ENCODE results near the gene TRPV4. TPM values are rescaled to one million over a fixed set of nuclear protein-coding genes. Genes with fewer than 3 reads are reported as not detected.

Gene TRPV4
- total RNA-seq, 2 experiments from 2014 or later, result not detected

DNA sequence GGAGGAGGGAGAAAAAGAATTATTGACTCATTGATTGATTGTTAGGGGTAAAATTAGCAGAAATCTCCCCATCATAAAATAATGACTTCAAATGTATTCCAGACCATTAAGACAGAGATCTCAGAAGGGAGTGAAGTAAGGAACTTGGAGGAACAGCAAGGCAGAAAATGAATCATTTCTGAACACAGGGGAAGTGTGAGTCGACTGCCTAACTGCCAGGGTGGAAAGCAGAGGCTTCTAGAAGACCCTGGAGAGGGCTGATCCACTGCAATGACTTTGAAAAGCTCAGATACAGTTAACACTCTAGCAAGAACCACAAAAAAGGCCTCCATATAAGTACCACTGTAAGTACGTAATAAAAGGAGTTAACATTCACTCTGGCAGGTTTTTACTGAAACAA, 37.5 kb upstream of the TRPV4 start:
- H3K4me3 Mint-ChIP-seq, result no peak overlapping the region
- H3K27ac Mint-ChIP-seq, result no peak overlapping the region
- ChIA-PET CTCF (no interaction called here), POLR2A (no interaction called here)
- peaks cover 33% of the 10 kb centered on the region for H3K4me1 Mint-ChIP-seq (ENCODE audit: low read depth)
- intact Hi-C loops (cut with DNase I, micrococcal nuclease), result no loop called here
- no peak for DNase-seq
- no peaks in the 10 kb centered on the region for H3K9me3 ChIP-seq (ENCODE audit: control insufficient read depth in 1 of 2, insufficient read depth in 1 of 2, low read length in 2 of 2)
- H3K9me3 Mint-ChIP-seq, result no peaks in the 10 kb centered on the region
- no peaks in the 10 kb centered on the region for H3K4me1 ChIP-seq (ENCODE audit: insufficient read depth, low read length)
- H3K27me3 ChIP-seq (ENCODE audit: control insufficient read depth in 1 of 2, insufficient read depth in 2 of 2, low read length in 2 of 2), result no peaks in the 10 kb centered on the region
- ATAC-seq (ENCODE audit: poor library complexity), result no peak
- no peak overlapping the region for H3K27ac ChIP-seq (ENCODE audit: low read depth in 1 of 2, low read length in 2 of 2)
- TF ChIP-seq, protein P1, sequence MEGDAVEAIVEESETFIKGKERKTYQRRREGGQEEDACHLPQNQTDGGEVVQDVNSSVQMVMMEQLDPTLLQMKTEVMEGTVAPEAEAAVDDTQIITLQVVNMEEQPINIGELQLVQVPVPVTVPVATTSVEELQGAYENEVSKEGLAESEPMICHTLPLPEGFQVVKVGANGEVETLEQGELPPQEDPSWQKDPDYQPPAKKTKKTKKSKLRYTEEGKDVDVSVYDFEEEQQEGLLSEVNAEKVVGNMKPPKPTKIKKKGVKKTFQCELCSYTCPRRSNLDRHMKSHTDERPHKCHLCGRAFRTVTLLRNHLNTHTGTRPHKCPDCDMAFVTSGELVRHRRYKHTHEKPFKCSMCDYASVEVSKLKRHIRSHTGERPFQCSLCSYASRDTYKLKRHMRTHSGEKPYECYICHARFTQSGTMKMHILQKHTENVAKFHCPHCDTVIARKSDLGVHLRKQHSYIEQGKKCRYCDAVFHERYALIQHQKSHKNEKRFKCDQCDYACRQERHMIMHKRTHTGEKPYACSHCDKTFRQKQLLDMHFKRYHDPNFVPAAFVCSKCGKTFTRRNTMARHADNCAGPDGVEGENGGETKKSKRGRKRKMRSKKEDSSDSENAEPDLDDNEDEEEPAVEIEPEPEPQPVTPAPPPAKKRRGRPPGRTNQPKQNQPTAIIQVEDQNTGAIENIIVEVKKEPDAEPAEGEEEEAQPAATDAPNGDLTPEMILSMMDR (IDR thresholded peaks at IDR 0.05), result no peak
- H3K36me3 ChIP-seq (ENCODE audit: insufficient read depth, low read length), result peaks cover 10% of the 10 kb centered on the region
- H3K36me3 Mint-ChIP-seq (ENCODE audit: low read depth), result peaks cover 30% of the 10 kb centered on the region
- H3K4me3 ChIP-seq (ENCODE audit: low read length), result no peak overlapping the region
- no peaks in the 10 kb centered on the region for H3K27me3 Mint-ChIP-seq

DNA sequence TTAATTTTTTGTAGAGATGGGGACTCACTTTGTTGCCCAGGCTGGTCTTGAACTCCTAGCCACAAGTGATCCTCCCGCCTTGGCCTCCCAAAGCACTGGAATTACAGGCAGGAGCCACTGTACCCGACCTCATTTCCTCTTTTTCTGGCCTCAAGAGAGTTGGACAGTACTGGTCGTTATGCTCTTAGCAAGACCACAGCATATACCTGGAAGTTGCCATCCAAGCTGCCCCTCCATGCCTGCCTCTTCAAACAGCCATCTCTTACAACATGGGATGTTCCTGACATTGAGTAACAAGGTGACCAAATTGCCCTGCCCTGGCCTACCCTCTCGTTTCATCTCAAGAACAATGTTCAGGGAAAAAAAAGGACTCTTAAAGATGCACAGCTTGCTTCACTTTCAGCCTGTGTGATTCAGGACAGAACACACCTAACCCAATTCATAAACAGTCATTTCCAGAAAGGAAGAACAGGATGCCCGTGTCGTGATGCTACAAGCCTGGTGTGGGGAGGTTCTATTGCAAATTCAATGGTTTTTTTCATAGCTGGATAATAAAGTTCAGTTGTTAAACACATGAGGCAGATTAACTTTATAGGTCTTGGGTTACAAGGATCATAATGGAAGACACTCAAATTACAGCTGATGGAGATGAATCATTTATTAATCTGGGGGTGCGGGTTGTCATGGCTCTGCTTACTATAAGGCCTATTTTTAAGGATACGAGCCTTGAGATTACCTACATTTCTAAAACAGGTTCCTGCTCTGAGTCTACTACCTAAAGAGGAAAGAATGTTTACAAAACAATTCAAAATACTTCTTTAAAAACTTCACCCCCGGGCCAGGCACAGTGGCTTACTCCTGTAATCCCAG, 35.2 kb upstream of the TRPV4 start:
- H3K4me1 ChIP-seq (ENCODE audit: insufficient read depth, low read length), result peaks cover 17% of the 10 kb centered on the region
- ChIA-PET POLR2A (interaction anchor here (0.6 kb wide), 1 partner anchor 599 kb away, joined by 3 read pairs; the partner anchor contains the start of gene GPN3), CTCF (interaction anchor here (2.0 kb wide), 1 partner anchor 24 kb away, joined by 6 read pairs; no protein-coding TSS in a partner anchor)
- H3K4me3 ChIP-seq (ENCODE audit: low read length), result no peak overlapping the region
- no peaks in the 10 kb centered on the region for H3K9me3 ChIP-seq (ENCODE audit: control insufficient read depth in 1 of 2, insufficient read depth in 1 of 2, low read length in 2 of 2)
- H3K27ac ChIP-seq (ENCODE audit: low read depth in 1 of 2, low read length in 2 of 2), result no peak overlapping the region
- TF ChIP-seq, protein P1 (IDR thresholded peaks at IDR 0.05), result no peak
- peaks cover 23% of the 10 kb centered on the region for H3K4me1 Mint-ChIP-seq (ENCODE audit: low read depth)
- intact Hi-C loops (cut with DNase I, micrococcal nuclease), result no loop called here
- H3K36me3 Mint-ChIP-seq (ENCODE audit: low read depth), result peaks cover 21% of the 10 kb centered on the region
- no peaks in the 10 kb centered on the region for H3K9me3 Mint-ChIP-seq
- no peak overlapping the region for H3K27ac Mint-ChIP-seq
- peaks cover 10% of the 10 kb centered on the region for H3K36me3 ChIP-seq (ENCODE audit: insufficient read depth, low read length)
- no peak overlapping the region for H3K4me3 Mint-ChIP-seq
- DNase-seq (no peak), ATAC-seq (ENCODE audit: poor library complexity) (no peak)
- H3K27me3 ChIP-seq (ENCODE audit: control insufficient read depth in 1 of 2, insufficient read depth in 2 of 2, low read length in 2 of 2), result no peaks in the 10 kb centered on the region
- H3K27me3 Mint-ChIP-seq, result no peaks in the 10 kb centered on the region

DNA sequence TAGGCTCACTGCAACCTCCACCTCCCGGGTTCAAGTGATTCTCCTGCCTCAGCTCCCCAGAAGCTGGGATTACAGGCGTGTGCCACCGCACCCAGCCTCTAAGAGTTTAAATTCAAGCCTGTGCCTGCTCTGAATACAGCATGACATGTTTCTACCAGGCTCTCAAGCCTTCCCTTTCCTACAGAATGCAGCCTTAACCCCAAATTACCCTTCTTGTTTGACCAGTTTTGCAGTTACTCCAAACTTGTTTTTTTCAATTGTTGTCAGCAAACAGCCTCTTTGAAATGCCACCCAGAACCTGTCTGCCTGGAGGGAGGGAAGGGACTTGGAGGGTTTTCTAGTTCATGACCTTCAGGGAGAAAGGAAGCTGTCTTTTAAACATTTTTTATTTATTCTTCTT, 31.7 kb upstream of the TRPV4 start:
- Histone ChIP-seq H3K27me3 (ENCODE audit: control insufficient read depth in 1 of 2, insufficient read depth in 2 of 2, low read length in 2 of 2) (no peaks in the 10 kb centered on the region), H3K36me3 (ENCODE audit: insufficient read depth, low read length) (peaks cover 13% of the 10 kb centered on the region), H3K9me3 (ENCODE audit: control insufficient read depth in 1 of 2, insufficient read depth in 1 of 2, low read length in 2 of 2) (no peaks in the 10 kb centered on the region), H3K4me1 (ENCODE audit: insufficient read depth, low read length) (peaks cover 17% of the 10 kb centered on the region), H3K4me3 (ENCODE audit: low read length) (no peak overlapping the region), H3K27ac (ENCODE audit: low read depth in 1 of 2, low read length in 2 of 2) (no peak overlapping the region)
- H3K4me3 Mint-ChIP-seq, result no peak overlapping the region
- ChIA-PET CTCF (interaction anchor here (1.8 kb wide), 1 partner anchor 20 kb away, joined by 5 read pairs; no protein-coding TSS in a partner anchor), POLR2A (no interaction called here)
- DNase-seq (no peak), ATAC-seq (ENCODE audit: poor library complexity) (no peak)
- no peak overlapping the region for H3K27ac Mint-ChIP-seq
- H3K36me3 Mint-ChIP-seq (ENCODE audit: low read depth), result peaks cover 10% of the 10 kb centered on the region
- no peaks in the 10 kb centered on the region for H3K27me3 Mint-ChIP-seq
- H3K4me1 Mint-ChIP-seq (ENCODE audit: low read depth), result peaks cover 19% of the 10 kb centered on the region
- no peaks in the 10 kb centered on the region for H3K9me3 Mint-ChIP-seq
- intact Hi-C loops (cut with DNase I, micrococcal nuclease), result no loop called here
- TF ChIP-seq, protein P1 (IDR thresholded peaks at IDR 0.05), result no peak

All from CD4-positive, alpha-beta T cell (primary cell).